Stomach smooth muscle (tissue), 2 donors: ENCODE measurements around the gene FARS2.

Experiments used
- H3K27ac ChIP-seq: one replicate; pipeline ENCODE4 v1.7.0; 2013; ENCODE audit warnings: mild to moderate bottlenecking, low read length, inconsistent platforms
- H3K27me3 ChIP-seq, 2 donors: one replicate each; pipeline ENCODE4 v1.7.0; 2013; ENCODE audit warnings: low read length in 2 of 2; ENCODE audit not compliant: insufficient read depth in 2 of 2, control insufficient read depth in 1 of 2
- H3K36me3 ChIP-seq, 2 donors: one replicate each; pipeline ENCODE4 v1.7.0; 2013; ENCODE audit warnings: low read length in 2 of 2; ENCODE audit not compliant: control insufficient read depth in 2 of 2, insufficient read depth in 2 of 2
- H3K4me1 ChIP-seq: one replicate; pipeline ENCODE4 v1.7.0; 2013; ENCODE audit warnings: low read length; ENCODE audit not compliant: control insufficient read depth, insufficient read depth
- H3K4me3 ChIP-seq, 2 donors: one replicate each; pipeline ENCODE4 v1.7.0; 2013; ENCODE audit warnings: low read length in 2 of 2
- H3K9ac ChIP-seq, 2 donors: one replicate each; pipeline ENCODE4 v1.7.0; 2013; ENCODE audit warnings: low read length in 2 of 2, mild to moderate bottlenecking in 1 of 2
- H3K9me3 ChIP-seq, 2 donors: one replicate each; pipeline ENCODE4 v1.7.0; 2013; ENCODE audit warnings: low read length in 2 of 2; ENCODE audit not compliant: control insufficient read depth in 2 of 2
- donor health status: healthy.
- donor health status: Pancreatic carcinoma.

FARS2 gene

GRCh38 chr6:5617179-5617578, 355.9 kb downstream of the FARS2 start:
- Histone ChIP-seq H3K27me3 (no peaks in the 10 kb centered on the region), H3K9me3 (no peaks in the 10 kb centered on the region), H3K4me1 (no peaks in the 10 kb centered on the region), H3K36me3 (no peaks in the 10 kb centered on the region), H3K4me3 (no peak overlapping the region), H3K9ac (no peak overlapping the region), H3K27ac (no peak overlapping the region)

GRCh38 chr6:5619249-5619648, 357.9 kb downstream of the FARS2 start:
- Histone ChIP-seq H3K9ac (no peak overlapping the region), H3K9me3 (no peaks in the 10 kb centered on the region), H3K27me3 (no peaks in the 10 kb centered on the region), H3K27ac (no peak overlapping the region), H3K4me3 (no peak overlapping the region), H3K36me3 (no peaks in the 10 kb centered on the region), H3K4me1 (no peaks in the 10 kb centered on the region)

- Histone ChIP-seq H3K27ac (no peak overlapping the region), H3K27me3 (no peaks in the 10 kb centered on the region), H3K4me3 (no peak overlapping the region), H3K36me3 (no peaks in the 10 kb centered on the region), H3K4me1 (no peaks in the 10 kb centered on the region), H3K9ac (no peak overlapping the region), H3K9me3 (no peaks in the 10 kb centered on the region)
Measured at GRCh38 chr6:5622276-5623005, 361.1 kb downstream of the FARS2 start.

GRCh38 chr6:5623769-5624168, 362.5 kb downstream of the FARS2 start:
- H3K9ac ChIP-seq = no peak overlapping the region
- H3K27me3 ChIP-seq = no peaks in the 10 kb centered on the region
- H3K36me3 ChIP-seq = no peaks in the 10 kb centered on the region
- H3K4me1 ChIP-seq = no peaks in the 10 kb centered on the region
- H3K9me3 ChIP-seq = no peaks in the 10 kb centered on the region
- no peak overlapping the region for H3K27ac ChIP-seq
- no peak overlapping the region for H3K4me3 ChIP-seq

GRCh38 chr6:5624256-5624655, 362.9 kb downstream of the FARS2 start:
- no peaks in the 10 kb centered on the region for H3K27me3 ChIP-seq
- no peak overlapping the region for H3K9ac ChIP-seq
- H3K27ac ChIP-seq = no peak overlapping the region
- no peaks in the 10 kb centered on the region for H3K9me3 ChIP-seq
- no peaks in the 10 kb centered on the region for H3K4me1 ChIP-seq
- no peaks in the 10 kb centered on the region for H3K36me3 ChIP-seq
- H3K4me3 ChIP-seq = no peak overlapping the region

GRCh38 chr6:5626727-5627426, 365.6 kb downstream of the FARS2 start:
- H3K9ac ChIP-seq = no peak overlapping the region
- H3K36me3 ChIP-seq = no peaks in the 10 kb centered on the region
- no peak overlapping the region for H3K4me3 ChIP-seq
- H3K27ac ChIP-seq = no peak overlapping the region
- H3K4me1 ChIP-seq = no peaks in the 10 kb centered on the region
- no peaks in the 10 kb centered on the region for H3K27me3 ChIP-seq
- no peaks in the 10 kb centered on the region for H3K9me3 ChIP-seq

- Histone ChIP-seq H3K27ac (no peak overlapping the region), H3K27me3 (no peaks in the 10 kb centered on the region), H3K4me1 (no peaks in the 10 kb centered on the region), H3K9ac (no peak overlapping the region), H3K36me3 (no peaks in the 10 kb centered on the region), H3K4me3 (no peak overlapping the region), H3K9me3 (no peaks in the 10 kb centered on the region)
Measured at GRCh38 chr6:5630636-5631035, 369.3 kb downstream of the FARS2 start.

- no peak overlapping the region for H3K27ac ChIP-seq
- no peaks in the 10 kb centered on the region for H3K27me3 ChIP-seq
- no peak overlapping the region for H3K9ac ChIP-seq
- no peaks in the 10 kb centered on the region for H3K36me3 ChIP-seq
- no peaks in the 10 kb centered on the region for H3K9me3 ChIP-seq
- no peak overlapping the region for H3K4me3 ChIP-seq
- H3K4me1 ChIP-seq = no peaks in the 10 kb centered on the region
Measured at GRCh38 chr6:5632348-5632935, 371.1 kb downstream of the FARS2 start.

- H3K36me3 ChIP-seq = no peaks in the 10 kb centered on the region
- no peak overlapping the region for H3K27ac ChIP-seq
- H3K9ac ChIP-seq = no peak overlapping the region
Measured at GRCh38 chr6:5634525-5634924, 373.2 kb downstream of the FARS2 start.

GRCh38 chr6:5636210-5637030, 375.1 kb downstream of the FARS2 start:
- Histone ChIP-seq H3K9me3 (peaks cover 5 to 14% of the 10 kb centered on the region in 2 donors), H3K4me3 (no peak overlapping the region), H3K4me1 (no peaks in the 10 kb centered on the region), H3K27ac (no peak overlapping the region), H3K27me3 (no peaks in the 10 kb centered on the region), H3K36me3 (no peaks in the 10 kb centered on the region), H3K9ac (no peak overlapping the region)

More at GRCh38 chr6:5634525-5634924, 373.2 kb downstream of the FARS2 start:
- Histone ChIP-seq H3K4me3 (no peak overlapping the region), H3K4me1 (no peaks in the 10 kb centered on the region), H3K27me3 (no peaks in the 10 kb centered on the region), H3K9me3 (no peaks in the 10 kb centered on the region)
